HG03095 (cell line): ENCODE results near the gene SEC14L6.
"Not testable (repeated sequence)": the region's sequence is repeated elsewhere in the genome, so short reads cannot be mapped to it uniquely, and the experiment has no call there.

Experiments
- ATAC-seq: cut with Tn5 transposase; IDR thresholded peaks from one replicate; pipeline ENCODE4 v1.9.1; 2021; ENCODE audit warnings: moderate library complexity; ENCODE audit not compliant: unreplicated experiment

SEC14L6 gene

DNA sequence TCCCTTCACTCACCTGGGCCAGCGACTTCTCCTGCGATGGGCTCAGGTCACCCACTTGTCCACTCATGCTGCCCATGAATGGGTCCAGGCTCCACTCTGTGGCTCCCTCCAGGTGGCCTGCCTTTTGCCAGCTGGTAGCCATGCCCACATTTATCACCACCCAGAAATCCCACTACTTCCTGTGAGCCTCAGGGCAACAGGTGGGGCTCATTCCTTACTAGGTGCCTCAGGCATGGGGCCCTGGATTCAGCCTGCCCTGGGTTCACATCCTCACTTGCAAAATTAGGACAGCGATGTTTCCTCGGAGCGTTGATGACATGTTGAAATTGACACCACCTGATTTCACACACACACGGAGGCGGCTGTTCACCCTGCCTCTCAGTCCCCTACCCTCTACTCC, at the start of gene SEC14L6:
Gene SEC14L6, minus strand, starts transcription at position 126 of the 400 bp plus-strand sequence. Its CDS starts 59 bp downstream, at position 67.
- no peak for ATAC-seq

DNA sequence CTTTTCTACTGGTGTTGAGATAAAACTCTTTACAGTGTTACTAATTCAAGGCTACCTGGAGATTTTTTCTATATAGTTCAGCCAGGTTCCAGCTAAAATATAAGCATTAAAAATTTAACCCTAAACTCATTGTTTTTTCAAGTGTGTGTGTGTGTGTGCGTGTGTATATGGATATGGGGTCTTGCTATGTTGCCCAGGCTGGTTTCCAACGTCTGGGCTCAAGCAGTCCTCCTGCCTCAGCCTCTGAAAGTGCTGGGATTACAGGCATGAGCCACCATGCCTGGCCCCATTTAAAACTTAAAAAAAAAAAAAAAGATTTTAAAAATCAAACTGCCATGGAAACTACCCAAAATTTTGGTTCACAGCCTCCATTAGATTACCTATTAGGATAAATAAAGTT, 49.7 kb upstream of the SEC14L6 start:
- no peak for ATAC-seq

DNA sequence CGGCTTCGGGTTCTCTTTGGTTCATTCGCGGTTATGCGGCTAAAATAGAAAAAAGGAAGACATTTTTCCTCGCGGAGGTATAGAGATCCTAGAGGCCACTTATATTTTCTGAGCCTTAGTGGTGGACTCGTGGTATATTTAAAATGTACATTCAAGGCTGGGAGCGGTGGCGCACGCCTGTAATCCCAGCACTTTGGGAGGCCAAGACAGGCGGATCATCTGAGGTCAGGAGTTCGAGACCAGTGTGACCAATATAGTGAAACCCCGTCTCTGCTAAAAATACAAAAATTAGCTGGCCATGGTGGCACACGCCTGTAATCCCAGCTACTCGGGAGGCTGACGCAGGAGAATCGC, 45.8 kb upstream of the SEC14L6 start:
- not testable (repeated sequence) for ATAC-seq

DNA sequence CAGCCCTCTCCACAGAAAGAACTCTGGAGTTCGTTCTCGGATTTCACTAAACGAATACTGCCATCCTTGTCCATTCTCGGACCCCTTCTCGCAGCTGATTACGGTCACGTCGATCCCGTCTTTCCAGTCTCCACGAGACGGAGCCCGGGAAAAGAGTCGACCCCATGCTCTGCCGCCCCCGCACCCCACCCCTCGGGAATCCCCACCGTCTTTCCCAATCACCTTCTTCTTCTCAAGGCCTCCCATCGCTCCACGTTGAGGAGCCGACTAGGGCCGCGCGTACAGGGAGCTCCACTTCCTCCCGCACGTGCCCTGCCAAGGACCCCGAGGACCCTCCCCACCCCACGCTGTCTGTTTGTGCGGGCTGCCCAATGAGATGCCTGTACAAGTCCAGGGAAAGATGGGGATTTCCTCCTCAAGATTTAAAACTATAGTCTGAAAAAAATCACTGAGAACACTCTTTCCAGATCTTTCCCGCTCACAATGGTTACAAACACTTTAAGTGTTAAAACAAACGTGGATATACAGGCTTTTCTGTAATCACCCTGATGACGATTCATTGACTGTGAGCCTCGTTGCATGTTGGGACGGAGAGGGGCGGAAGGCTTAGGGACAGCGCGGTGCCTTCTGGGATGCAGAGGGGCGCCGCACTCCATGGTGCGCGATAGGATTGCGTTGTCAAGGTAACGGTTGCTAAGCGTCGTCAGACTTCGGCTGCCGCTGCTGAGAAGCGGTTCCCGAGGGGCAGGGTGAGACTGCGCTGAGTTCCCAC, 45.2 kb upstream of the SEC14L6 start, which contains the start of gene PES1:
Gene PES1, minus strand, starts transcription at position 323 of the 772 bp plus-strand sequence. Its CDS starts 77 bp downstream, at position 246.
- ATAC-seq = peak; percentile 91

DNA sequence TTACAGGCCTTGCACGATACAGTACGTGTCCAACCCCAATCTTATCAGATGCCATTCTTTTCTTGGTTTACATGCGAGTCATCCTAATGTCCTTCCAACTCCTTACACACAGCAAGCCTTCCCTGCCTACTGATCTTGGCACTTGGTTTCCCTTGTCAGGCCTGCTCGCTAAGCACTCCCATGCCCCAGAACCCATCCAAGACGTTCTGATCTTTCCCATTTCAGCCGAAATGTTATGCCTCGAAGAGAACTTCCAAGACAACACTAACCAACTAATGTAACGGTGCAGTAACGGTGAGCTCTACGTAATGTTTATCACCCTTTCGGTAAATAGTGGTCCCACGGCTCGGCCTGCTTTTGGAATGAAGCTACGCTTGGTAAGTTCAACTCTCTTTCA, 44.6 kb upstream of the SEC14L6 start:
- no peak for ATAC-seq

DNA sequence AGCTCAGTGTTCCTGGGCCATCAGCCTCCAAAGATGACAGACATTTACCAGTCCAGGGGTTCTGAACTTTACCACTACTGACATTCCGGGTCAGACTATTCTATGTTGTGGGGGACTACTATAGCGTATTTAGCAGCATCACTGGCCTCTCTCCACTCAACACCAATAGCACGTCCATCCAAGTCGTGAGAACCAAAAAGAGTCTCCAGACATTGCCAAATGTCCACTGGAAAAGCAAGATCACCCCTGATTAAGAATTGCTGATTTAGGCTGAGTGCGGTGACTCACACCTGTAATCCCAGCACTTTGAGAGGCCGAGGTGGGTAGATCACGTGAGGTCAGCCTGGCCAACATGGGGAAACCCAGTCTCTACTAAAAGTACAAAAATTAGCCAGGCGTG, 39.9 kb upstream of the SEC14L6 start:
- no peak for ATAC-seq

DNA sequence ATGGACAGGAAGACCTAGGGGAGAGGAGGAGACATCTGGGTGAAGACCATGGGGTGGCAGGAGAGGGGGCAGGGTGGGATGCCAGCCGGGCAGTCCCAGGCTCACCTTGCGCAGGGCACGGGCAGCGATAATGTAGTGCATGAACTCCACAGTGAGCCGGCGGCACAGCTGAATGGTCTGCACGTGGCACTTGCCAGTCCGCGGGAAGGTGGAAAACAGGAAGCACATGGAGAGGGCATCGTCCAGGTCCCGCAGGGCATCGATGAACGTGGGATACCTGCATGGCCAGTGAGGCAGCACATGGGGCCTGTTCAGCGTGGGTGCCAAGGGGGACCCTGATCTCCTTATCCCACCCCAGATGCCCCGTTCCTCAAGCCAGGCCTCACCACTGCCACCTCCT, 37.9 kb upstream of the SEC14L6 start:
- no peak for ATAC-seq

DNA sequence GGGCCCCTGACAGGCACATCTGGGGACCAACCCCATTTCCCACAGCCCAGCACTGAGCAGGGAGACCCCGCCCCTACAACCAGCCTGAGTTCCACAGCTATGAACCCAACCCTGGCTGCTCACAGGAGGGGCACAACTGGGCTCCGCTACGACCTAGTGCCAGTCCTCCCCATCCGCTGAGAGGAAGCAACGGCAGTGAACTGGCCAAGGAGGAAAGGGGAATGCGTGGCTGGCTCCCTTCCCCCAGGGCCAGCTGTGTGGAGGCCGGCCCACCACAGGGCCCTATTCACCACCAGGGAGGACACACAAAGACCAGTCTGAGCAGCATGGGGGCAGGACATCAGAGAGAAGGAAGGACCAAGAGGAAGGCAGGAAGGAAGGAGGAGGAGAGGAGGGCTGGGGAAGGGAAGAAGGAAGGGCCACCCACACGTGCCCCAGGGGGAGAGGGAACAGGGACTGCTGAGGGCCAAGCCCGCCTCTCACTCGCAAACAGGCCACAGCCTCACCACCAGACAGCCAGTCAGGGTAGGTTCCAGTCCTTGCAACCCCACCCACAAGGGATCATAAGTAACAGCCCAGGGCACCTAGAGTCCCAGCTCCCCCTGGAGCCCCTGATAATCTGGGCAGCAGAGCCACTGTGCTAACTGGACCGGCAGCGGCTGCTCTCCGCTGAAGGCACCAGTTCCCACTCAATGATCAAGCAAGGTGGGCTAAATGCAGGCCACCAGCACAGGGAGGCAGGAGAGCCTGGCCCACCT, 36.4 kb upstream of the SEC14L6 start:
- no peak for ATAC-seq

DNA sequence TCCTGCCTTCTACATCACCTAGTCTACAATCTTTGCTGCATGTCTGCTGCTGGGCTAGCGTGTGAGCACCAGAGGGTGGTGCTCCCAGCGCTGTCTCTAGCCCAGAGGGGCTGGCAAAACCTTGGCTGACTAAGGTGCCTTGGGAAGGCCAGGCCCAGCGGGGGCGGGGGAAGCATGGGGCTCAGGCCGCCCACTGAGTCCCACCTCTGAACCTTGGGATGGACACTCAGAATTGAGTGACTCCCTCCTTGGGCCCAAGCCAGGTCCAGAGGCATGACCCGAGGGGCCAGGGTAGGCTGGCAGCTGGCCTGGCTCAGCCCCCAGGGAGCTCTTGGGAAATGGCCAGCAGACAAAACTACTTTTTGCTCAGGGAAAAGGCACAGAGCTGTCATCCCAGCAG, 35.5 kb upstream of the SEC14L6 start:
- ATAC-seq = no peak

DNA sequence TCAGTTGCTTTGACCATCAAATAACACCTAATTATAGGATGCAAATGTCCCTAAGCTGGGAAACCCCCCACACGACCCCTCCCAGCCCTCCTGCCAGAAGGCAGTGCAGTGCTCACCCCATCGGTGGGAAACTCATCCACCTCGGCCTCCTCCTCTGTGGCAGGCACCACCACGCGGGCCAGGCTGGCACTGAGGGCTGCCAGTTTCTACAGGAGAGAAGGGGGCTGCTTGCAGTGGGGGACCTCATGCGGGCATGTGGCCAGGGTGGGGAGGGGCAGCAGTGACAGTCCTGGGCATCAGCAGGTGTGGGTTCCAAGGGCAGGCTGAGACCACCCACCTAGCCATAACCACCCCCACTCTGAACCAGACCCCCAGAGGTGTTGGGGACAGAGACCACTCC, 34.4 kb upstream of the SEC14L6 start:
- ATAC-seq = no peak

DNA sequence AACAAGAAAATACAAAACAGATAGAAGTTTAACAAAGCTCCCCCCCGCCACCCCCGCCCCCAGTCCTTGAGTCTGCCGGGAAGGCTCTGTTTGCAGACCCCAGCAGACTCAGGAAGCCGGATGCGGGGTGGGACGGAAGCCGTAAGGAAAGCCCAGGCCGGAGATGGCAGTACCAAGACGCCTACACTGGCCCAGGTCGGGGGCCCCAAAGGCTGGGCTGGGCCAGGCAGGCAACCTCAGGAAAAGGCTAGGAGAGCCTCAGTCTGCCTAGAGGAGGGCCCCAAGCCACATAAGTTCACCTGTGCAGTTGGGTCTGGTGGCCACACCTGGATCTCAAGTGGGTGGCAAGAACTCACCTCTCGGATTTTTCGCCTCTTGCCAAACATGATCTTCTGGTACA, 31.9 kb upstream of the SEC14L6 start:
- ATAC-seq = no peak

DNA sequence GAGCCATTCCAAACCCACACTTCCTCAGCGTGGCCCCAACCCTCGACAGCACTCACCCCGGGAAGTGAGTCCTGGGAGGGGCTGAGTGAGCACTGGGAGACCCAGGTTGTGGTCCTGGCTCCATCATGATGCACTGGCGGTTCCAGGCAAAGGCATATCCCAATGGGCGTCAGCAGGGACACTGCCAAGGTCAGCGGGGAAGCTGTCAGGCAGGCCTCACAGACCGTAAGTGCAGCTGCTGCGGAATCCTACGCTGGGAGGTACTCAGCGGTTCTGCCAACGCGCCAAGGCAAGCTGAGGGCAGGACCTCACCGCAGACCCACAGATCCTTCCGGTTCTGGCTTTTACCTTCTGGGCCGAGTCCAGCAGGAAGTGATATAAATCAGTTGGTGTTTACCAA, 29.3 kb upstream of the SEC14L6 start:
- no peak for ATAC-seq

DNA sequence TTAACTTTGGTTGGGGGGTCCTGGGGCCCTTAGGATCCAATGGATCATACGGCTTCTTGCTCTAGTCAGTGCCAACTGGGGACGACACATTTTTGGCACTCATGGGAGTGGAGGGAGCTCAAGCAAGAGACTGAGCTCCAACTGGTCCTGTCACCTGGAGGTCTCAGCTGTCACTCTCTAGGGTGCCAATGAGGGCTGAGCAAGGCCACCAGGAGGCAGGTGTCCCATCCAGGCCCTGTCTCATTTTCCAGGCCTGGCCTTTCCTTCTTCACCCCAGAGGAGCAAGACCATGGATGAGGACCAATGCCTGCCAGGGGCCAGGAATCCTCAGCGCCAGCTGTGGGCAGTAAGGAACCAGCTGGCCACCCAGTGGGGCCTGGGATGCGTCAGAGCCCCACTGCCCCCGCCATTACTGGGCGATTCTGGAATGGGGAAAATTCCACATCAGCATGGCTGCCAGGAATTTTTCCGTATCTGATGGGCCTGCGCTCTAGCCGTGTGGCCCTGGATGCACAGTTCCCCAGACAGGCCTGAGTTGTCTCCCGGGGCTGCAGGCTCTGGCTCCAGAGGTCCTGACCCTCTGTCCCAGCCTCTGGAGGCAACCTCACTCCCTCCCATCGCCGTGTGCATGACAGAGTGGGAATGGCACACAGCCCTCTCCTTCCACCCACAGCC, 28.6 kb upstream of the SEC14L6 start:
- no peak for ATAC-seq

DNA sequence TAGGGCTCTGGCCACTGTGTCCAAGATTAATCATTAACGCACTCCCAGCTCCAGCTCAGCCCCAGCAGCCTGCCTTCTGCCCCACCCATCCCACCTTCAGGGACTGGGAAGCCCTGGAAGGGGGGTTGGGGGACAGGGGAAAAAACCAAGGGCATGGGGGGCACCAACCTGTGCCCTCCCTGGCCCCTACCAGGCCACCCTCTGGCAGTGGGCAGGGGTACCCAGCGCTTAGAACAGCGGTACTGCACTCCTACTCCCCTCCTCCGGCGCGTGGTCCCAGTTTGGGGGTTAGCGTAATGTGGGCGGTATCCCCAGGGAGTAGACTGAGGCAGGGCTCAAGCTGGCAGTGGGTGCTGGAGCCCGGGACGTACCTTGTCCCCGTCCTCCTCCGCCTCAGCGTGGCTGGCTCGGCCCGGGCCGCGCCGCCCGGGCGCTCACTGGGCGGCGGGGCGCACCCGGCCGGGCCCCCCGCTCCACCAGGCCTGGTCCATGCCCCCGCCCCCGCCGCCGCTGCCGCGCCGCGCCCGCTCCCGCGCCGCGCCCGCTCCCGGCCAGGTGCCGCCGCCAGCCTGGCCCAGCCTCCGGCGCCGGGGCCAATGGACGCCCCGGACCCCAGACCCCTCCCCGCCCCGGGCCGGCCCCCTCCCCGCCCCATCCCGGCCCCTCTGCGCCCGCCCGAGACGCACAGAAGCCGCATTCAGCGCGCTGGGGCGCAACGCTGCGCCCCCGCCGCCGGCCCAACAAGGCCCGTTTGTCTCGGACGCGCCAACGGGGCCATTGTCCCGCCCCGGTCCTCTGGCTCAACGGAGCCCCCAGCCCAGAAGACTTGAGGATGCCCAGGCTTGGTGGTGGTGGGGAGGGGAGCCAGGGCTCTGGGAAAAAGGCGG, 27.8 kb upstream of the SEC14L6 start, which contains the start of gene GAL3ST1:
Gene GAL3ST1, minus strand, starts transcription at position 571 of the 887 bp plus-strand sequence. CDS start 17,273 bp downstream, outside the sequence.
- no peak for ATAC-seq

DNA sequence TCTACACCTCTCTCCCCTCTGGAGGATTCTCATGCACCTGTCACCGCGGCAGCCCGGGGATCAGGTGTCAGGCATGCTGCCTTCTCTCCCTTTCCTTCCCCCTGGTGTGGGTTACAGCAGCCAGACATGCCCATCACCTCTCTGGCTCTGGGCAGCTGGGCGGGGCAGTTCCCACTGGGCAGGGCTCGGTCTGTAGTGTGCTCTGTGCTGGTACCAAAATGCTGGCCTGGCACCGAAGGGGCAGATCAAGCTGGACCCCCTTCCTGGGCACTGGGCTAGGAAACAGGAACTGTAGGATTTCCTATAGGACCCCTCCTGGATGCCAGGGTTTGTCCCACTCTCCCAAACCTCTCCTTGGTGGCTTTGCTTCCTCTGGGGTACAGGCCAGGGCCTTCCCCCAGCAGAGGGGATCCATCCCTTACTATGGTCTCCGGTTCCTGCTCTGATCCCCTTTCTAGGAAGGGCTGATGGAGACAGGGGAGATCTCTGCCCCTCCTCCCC, 27.1 kb upstream of the SEC14L6 start:
- no peak for ATAC-seq

DNA sequence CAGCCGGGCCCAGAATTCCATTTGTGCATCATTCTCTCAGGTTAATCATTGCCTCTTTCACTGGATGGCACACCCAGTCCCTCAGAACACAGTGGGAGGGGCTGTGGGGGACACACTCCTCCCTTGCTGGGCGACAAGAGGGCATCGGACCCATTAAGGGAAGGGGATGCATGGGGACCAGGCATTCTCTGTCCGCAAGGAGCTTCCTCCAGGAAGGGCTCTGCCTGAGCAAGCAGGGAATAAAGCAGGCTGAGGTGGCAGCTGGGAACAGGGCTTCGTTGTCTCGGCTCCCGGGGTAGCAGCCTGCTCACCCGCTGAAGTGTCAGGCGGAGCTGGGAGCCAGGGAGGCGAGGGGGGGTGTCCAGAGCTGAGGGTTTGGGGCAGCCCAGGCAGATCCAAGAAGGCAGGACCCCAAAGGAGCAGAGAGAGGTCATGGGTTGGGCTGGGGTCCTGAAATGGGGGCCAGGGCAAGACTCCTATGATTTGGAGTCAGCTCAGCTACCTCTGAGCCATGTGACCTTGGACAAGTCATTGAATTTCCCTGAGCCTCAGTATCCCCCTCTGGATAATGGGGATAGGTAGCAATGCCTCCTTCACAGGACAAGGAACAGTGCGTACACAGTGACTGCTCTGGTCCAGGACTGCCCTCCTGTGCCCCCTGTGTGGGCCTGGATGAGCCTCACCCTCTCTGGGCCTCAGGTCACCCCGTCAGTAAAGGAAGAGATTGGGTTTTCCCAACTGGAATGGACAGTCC, 26.5 kb upstream of the SEC14L6 start:
- no peak for ATAC-seq

DNA sequence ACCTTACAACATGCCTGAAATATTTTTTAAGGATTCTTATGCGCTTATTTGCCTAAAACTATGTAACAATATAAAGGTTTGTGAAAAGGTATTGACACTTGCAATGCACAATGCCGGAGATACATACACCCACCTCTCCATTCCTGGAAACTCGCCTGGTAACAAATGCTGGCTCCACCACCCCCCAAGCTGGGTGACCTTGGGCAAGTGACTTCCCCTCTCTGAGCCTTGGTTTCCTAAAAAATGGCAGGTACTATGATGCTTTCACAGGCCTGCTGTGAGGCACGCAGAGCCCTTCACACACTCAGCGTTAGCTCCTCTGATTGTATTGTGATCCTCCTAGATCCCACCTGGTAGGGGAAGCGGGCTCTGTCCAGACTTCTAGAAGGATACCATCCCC, 25.7 kb upstream of the SEC14L6 start:
- ATAC-seq = no peak

DNA sequence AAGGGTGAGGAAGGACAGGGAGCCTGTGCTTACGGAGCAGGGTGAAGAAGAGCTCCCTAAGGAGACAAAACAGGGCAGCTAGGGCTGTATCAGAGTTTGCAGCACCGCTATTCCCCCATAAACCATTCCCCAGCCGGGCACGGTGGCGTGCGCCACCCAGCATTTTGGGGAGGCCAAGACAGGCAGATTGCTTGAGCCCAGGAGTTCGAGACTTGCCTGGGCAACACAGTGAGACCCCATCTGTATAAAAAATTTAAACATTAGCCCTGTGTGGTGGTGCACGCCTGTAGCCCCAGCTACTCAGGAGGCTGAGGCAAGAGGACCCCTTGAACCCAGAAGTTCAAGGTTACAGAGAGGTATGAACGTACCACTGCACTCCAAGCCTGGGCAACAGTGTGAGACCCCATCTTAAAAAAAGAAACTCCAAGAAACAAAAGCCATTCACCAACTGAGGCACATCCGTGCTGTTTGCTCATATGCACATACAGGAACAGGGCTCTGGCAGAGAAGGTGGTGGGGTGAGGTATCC, 23.2 kb upstream of the SEC14L6 start:
- no peak for ATAC-seq

DNA sequence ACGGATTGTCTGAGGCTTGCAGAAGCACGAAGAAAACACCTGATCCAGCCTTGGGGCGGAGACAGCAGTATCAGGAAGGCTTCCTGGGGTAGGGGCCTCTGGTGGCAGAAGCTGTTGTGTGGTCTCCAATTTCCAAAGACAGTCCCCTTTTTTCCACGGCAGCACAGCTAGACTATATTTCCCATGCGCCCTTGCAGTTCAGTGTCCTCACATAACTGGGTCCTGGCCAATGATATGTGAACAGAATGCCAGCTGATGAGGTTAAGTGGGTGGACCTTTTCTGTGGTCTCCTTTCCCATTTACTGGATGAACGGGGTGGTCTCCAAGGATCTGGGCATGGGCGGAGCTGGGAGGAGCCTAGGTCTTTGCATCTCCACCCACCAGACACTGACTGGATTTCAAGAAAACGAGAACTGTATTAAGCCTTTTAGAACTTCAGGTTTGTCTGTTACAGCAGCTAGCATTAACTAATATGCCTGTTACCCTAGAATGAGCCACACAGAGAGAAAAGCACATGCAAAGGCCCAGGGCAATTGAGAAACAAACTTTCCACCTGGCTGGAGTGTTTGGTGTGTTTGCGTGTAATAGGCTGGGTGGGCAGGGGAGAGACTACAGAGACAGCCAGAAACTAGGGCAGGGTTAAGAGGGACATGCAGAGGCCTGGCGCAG, 21.7 kb upstream of the SEC14L6 start:
- no peak for ATAC-seq
